Measurements from ENCODE around the gene E2F2. TPM values are rescaled to one million over a fixed set of nuclear protein-coding genes. Genes with fewer than 3 reads are reported as not detected.
A peak's percentile ranks its signal among the peaks of the same experiment; 100 is the strongest.
"Not testable (repeated sequence)": the region's sequence is repeated elsewhere in the genome, so short reads cannot be mapped to it uniquely, and the experiment has no call there.

The E2F2 gene
- total and polyA plus RNA-seq, 8 donors, result 3.2 to 5.8 (median 4.2) TPM

DNA sequence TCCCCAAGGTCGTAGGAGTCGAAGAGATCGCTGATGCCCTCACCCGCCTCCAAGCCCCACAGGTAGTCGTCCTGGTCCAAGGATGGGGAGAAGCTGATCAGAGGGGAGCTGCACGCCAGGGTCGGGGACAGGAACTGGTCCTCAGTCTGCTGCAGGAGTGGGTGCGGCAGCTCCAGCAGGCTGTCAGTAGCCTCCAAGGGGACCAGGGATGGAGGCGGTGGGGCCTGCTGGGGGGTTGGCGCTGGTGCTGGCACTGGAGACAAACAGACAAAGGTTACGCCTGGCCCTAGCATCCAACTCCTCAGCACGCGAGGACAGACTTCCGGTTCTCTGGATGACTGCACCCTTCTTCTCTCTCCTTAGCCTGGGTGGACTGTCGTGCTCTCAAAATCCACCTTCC is 21.1 kb downstream of the E2F2 start:
- Histone ChIP-seq H3K9me3 (no peaks in the 10 kb centered on the region), H3K4me3 (no peak overlapping the region), H3K36me3 (peaks cover 0 to 13% of the 10 kb centered on the region in 2 donors), H3K27ac (no peak overlapping the region), H3K27me3 (no peaks in the 10 kb centered on the region), H3K4me1 (peaks cover 0 to 4% of the 10 kb centered on the region in 2 donors)
- intact Hi-C loops (cut with DNase I), result no loop called here
- TF ChIP-seq, protein P1, sequence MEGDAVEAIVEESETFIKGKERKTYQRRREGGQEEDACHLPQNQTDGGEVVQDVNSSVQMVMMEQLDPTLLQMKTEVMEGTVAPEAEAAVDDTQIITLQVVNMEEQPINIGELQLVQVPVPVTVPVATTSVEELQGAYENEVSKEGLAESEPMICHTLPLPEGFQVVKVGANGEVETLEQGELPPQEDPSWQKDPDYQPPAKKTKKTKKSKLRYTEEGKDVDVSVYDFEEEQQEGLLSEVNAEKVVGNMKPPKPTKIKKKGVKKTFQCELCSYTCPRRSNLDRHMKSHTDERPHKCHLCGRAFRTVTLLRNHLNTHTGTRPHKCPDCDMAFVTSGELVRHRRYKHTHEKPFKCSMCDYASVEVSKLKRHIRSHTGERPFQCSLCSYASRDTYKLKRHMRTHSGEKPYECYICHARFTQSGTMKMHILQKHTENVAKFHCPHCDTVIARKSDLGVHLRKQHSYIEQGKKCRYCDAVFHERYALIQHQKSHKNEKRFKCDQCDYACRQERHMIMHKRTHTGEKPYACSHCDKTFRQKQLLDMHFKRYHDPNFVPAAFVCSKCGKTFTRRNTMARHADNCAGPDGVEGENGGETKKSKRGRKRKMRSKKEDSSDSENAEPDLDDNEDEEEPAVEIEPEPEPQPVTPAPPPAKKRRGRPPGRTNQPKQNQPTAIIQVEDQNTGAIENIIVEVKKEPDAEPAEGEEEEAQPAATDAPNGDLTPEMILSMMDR (IDR thresholded peaks at IDR 0.05), result no peak
- ATAC-seq (no peak), DNase-seq (no peak)

DNA sequence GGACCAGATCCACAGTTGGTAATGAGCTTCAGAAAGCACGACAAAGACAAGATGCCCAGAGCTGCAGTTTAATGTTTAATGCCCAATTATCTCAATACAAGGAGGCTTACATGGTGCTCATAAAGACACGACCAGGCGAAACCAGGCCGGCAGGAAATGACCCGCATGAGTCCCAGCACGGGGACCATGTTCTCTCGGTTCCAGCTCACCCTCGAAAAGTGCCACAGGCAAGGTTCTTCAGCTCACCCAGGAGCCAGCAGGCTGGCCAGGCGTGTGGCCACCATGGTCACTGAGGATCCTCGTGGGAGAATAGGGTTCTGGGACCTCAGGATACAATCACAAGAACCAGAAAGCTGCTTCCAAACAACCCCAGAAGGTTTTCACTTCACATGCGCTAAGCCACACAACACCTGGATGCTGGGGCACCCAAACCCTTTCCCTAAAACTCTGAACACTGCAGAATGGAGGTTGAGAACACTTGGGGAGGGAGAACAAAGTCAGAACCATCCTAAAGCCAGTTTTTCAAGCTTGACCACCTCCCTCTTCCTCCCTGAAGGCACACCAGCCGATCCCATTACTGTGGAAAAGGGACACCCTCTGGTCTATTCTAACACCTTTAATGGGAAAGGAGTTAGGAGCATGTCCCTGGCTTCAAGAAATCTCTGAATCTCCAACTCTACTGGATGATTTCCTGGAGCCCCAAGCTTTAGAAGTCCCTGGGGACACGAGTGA is 24.5 kb downstream of the E2F2 start:
- Histone ChIP-seq H3K36me3 (peaks cover 0 to 9% of the 10 kb centered on the region in 2 donors), H3K27me3 (no peaks in the 10 kb centered on the region), H3K4me3 (no peak overlapping the region), H3K9me3 (no peaks in the 10 kb centered on the region), H3K27ac (no peak overlapping the region), H3K4me1 (peaks cover 0 to 5% of the 10 kb centered on the region in 2 donors)
- ATAC-seq, result no peak
- peak in 1 of 4 donors; percentile 41 for DNase-seq
- TF ChIP-seq, protein P1 (IDR thresholded peaks at IDR 0.05), result no peak
- intact Hi-C loops (cut with DNase I), result no loop called here

DNA sequence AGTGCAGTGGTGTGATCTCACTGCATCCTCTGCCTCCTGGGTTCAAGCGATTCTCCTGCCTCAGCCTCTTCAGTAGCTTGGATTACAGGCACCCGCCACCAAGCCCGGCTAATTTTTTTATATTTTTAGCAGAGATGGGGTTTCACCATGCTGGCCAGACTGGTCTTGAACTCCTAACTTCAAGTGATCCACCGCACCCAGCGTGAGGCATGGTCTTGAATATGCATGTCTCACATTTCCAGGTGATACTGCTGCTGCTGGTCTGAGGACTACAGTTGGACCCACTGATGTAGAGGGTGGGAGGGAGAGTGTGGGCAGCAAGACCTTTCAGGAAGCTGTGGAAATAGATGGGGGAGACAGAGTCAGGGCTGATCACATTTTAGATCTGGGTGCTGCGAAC is 25.2 kb downstream of the E2F2 start:
- ATAC-seq (no peak), DNase-seq (peak in 1 of 4 donors; percentile 28)
- H3K27ac ChIP-seq, result no peak overlapping the region
- H3K9me3 ChIP-seq, result no peaks in the 10 kb centered on the region
- peaks cover 0 to 5% of the 10 kb centered on the region in 2 donors for H3K4me1 ChIP-seq
- TF ChIP-seq, protein P1 (IDR thresholded peaks at IDR 0.05), result no peak
- intact Hi-C loops (cut with DNase I), result no loop called here
- H3K27me3 ChIP-seq, result no peaks in the 10 kb centered on the region
- H3K4me3 ChIP-seq, result no peak overlapping the region
- H3K36me3 ChIP-seq, result peaks cover 0 to 9% of the 10 kb centered on the region in 2 donors

DNA sequence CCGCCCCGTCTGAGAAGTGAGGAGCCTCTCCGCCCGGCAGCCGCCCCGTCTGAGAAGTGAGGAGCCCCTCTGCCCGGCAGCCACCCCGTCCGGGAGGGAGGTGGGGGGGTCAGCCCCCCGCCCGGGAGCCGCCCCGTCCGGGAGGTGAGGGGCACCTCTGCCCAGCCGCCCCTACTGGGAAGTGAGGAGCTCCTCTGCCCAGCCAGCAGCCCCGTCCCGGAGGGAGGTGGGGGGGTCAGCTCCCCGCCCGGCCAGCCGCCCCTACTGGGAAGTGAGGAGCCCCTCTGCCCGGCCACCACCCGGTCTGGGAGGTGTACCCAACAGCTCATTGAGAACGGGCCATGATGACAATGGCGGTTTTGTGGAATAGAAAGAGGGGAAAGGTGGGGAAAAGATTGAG is 26.9 kb downstream of the E2F2 start:
- H3K27me3 ChIP-seq; H3K27ac ChIP-seq; H3K4me3 ChIP-seq; H3K36me3 ChIP-seq; H3K4me1 ChIP-seq; H3K9me3 ChIP-seq; ATAC-seq; intact Hi-C loops (cut with DNase I): not testable (repeated sequence)
- DNase-seq, result peak in 1 of 4 donors; percentile 75

DNA sequence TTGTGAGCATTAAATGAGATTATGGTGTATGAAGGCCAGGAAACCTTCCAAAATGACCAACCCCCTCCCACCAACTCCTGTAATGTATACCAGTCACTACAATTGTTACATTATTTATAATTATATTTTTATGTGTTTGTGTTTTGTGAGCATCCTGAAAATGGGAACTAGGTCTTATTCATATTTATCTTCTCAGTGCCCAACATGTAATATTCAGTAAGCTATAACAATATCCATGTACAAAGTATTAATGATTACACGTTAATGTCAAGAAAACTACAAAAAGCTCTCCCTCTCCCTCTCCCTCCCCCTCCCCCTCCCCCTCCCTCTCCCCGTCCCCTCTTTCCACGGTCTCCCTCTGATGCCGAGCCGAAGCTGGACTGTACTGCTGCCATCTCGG is 28.1 kb downstream of the E2F2 start:
- TF ChIP-seq, protein P1 (IDR thresholded peaks at IDR 0.05), result no peak
- DNase-seq (no peak), ATAC-seq (no peak)
- intact Hi-C loops (cut with DNase I), result no loop called here
- Histone ChIP-seq H3K27me3 (no peaks in the 10 kb centered on the region), H3K36me3 (no peaks in the 10 kb centered on the region), H3K27ac (no peak overlapping the region), H3K4me3 (no peak overlapping the region), H3K9me3 (no peaks in the 10 kb centered on the region), H3K4me1 (peaks cover 0 to 10% of the 10 kb centered on the region in 2 donors)

DNA sequence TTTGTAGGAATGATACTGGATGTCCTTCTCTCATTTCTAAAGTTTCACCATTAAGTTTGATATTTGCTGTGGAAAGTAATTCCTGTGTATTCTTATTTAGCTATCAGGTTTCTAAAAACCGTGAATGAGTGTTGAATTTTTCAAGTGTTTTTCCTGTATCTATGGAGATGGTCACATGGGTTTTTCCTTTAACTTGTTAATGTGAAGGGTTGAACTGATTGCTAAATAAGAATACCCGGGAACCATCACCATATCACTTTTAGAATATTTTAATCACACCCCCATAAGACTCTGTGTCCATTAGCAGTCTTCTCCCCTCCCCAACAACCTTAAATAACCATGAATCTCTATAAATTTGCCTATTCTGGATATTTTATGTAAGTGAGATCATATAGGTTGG is 30.6 kb downstream of the E2F2 start:
- no peak overlapping the region for H3K4me3 ChIP-seq
- TF ChIP-seq, protein P1 (IDR thresholded peaks at IDR 0.05), result no peak
- peak; percentile 20 for ATAC-seq

More for the DNA sequence above, 30.6 kb downstream of the E2F2 start:
- no peak for DNase-seq
- no peaks in the 10 kb centered on the region for H3K36me3 ChIP-seq
- no peaks in the 10 kb centered on the region for H3K27me3 ChIP-seq
- intact Hi-C loops (cut with DNase I), result no loop called here
- no peak overlapping the region for H3K27ac ChIP-seq
- H3K4me1 ChIP-seq, result peaks cover 0 to 19% of the 10 kb centered on the region in 2 donors
- H3K9me3 ChIP-seq, result no peaks in the 10 kb centered on the region

Data from left lung (tissue), 10 donors.